Measurements from ENCODE around the gene RGS19.

Gene RGS19

DNA sequence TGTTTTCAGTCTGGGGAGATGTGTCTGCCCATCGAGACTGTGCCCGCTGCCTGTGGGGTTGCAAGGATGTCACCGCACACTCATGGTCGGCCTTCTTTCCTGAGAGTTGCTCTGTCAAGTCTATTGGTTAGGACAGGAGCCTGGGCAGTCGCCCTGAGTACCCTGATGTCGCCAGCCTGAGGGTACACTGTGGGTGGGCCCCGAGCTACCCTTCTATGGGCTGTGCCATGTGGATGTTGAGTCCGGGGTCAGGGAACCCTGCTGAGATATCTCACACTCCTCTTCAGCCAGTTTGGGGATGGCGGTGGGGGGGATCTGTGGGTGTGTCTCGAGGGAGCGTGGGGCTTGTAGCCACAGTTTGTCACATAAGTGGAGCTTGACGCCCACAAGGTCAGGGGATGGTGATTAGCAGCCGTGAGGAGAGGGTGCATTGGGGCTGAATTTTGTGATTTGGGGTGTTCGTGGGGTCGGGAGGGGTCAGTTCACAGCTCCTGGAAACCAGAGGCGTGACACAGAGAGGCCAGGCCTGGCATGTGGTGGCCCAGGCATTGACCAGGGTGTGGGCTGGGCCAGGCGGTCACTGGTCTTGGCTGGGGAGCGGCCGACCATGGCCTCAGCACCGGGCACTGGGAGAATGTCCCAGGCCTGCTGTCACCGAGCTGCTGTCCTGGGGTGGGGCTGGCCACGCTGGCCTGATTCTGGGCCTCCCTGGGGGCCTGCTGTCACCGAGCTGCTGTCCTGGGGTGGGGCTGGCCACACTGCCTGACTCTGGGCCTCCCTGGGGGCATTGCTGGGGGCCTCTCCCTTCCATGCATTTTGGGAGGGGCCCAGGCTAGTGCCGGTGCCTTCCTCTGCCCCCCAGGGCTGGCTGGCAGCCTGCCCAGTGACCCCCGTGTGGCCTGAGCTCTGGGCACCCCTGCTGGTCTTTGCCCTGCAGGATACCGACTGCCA lies 29.7 kb upstream of the RGS19 start:
- H3K4me1 ChIP-seq (ENCODE audit: control insufficient read depth in 2 of 2, insufficient read depth in 2 of 2, low read length in 2 of 2) = no peaks in the 10 kb centered on the region
- H3K27ac ChIP-seq (ENCODE audit: low read depth in 2 of 2, low read length in 2 of 2) = no peak overlapping the region
- no peak overlapping the region for H3K4me3 ChIP-seq (ENCODE audit: low read length in 2 of 2)
- H3K9ac ChIP-seq (ENCODE audit: low read depth in 1 of 2, low read length in 2 of 2) = no peak overlapping the region
- H3K36me3 ChIP-seq (ENCODE audit: control insufficient read depth in 2 of 2, insufficient read depth in 2 of 2, low read length in 2 of 2) = no peaks in the 10 kb centered on the region
- no peaks in the 10 kb centered on the region for H3K9me3 ChIP-seq (ENCODE audit: control insufficient read depth in 2 of 2, low read length in 2 of 2)
- peaks cover under 1 to 2% of the 10 kb centered on the region in 2 donors for H3K27me3 ChIP-seq (ENCODE audit: control insufficient read depth in 2 of 2, insufficient read depth in 2 of 2, low read length in 2 of 2)

DNA sequence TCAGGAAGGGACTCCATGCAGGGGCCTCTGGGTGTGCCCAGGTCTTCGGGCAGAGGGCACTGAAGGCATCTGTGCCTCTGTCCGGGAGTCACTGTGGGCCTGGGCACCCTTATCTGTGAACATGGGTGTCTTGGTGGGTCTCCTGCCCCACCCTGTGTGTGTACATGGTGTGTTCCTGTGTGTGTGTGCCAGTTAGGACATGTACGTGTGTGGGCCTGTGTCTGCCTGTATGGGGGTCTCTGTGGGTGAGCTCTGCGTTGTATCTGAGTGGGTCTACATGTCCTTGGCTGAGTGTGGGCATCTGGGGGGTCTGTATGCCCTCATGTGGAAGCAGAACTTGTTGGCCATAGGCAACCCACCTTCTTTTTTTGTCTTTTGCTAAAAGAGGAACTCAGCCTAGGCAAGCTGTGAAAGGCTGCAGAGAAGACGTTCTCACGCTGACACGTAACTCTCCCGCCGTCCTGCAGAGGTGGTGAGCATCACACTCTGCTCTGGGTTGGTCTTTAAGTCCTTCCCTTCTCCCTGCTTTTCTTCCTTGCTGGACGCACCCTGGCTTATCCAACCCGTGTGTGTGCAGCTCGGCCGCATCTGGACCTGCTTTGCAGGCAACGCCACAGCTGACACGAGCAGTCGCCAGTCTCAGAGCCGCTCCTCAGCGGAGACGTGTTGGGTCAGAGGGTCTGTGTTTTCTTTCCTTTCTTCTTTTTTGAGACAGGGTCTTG lies 28.6 kb upstream of the RGS19 start:
- Histone ChIP-seq H3K9me3 (ENCODE audit: control insufficient read depth in 2 of 2, low read length in 2 of 2) (no peaks in the 10 kb centered on the region), H3K36me3 (ENCODE audit: control insufficient read depth in 2 of 2, insufficient read depth in 2 of 2, low read length in 2 of 2) (no peaks in the 10 kb centered on the region), H3K9ac (ENCODE audit: low read depth in 1 of 2, low read length in 2 of 2) (no peak overlapping the region), H3K27me3 (ENCODE audit: control insufficient read depth in 2 of 2, insufficient read depth in 2 of 2, low read length in 2 of 2) (peaks cover 2 to 5% of the 10 kb centered on the region in 2 donors), H3K4me3 (ENCODE audit: low read length in 2 of 2) (no peak overlapping the region), H3K27ac (ENCODE audit: low read depth in 2 of 2, low read length in 2 of 2) (no peak overlapping the region), H3K4me1 (ENCODE audit: control insufficient read depth in 2 of 2, insufficient read depth in 2 of 2, low read length in 2 of 2) (no peaks in the 10 kb centered on the region)

DNA sequence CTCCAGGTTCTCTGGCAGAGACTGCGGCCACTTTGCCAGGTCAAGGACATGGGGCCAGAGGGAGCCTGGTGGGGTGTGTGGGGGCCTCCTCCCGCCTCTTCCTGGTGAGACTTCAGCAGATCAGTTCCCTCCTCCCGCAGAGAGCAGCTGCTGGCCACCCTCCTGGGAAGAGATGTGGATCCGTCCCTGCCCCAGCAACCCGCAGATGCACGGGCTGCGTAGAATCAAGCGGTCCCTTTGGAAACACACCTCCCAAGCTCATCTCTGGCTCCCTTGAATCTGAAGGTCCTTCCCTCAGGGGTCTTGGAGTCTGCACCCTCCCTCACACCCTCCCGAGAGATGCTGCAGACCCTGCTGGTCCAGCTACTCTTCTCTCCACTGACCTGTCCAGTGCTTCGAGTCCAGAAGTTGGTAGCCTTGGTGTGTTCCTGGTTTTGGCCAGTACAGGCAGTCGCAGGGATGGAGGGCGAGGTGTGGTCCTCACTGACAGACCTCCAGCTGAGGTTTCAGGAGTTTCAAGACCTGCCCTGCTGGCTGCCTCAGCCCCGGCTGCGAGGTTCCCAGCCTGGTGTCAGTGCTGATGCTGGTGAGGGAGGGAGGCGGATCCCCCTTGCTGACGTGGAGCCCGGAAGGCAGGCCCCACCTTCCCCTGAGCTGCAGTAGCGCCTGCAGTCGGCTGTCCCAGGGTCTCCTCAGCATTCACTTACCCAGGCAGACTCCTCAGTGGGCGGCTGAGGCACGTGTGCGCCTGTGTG lies 27.8 kb upstream of the RGS19 start, which contains the start of gene NPBWR2:
TSS of gene NPBWR2 (minus strand) at position 585 of the 755 bp plus-strand sequence. CDS start 734 bp downstream, outside the sequence.
- H3K27ac ChIP-seq (ENCODE audit: low read depth in 2 of 2, low read length in 2 of 2) = no peak within 1 kb of the TSS
- H3K27me3 ChIP-seq (ENCODE audit: control insufficient read depth in 2 of 2, insufficient read depth in 2 of 2, low read length in 2 of 2) = peaks cover 2 to 8% of the 10 kb centered on the region in 2 donors
- no peak within 1 kb of the TSS for H3K4me3 ChIP-seq (ENCODE audit: low read length in 2 of 2)
- no peaks in the 10 kb centered on the region for H3K36me3 ChIP-seq (ENCODE audit: control insufficient read depth in 2 of 2, insufficient read depth in 2 of 2, low read length in 2 of 2)
- no peak within 1 kb of the TSS for H3K9ac ChIP-seq (ENCODE audit: low read depth in 1 of 2, low read length in 2 of 2)
- no peaks in the 10 kb centered on the region for H3K9me3 ChIP-seq (ENCODE audit: control insufficient read depth in 2 of 2, low read length in 2 of 2)
- H3K4me1 ChIP-seq (ENCODE audit: control insufficient read depth in 2 of 2, insufficient read depth in 2 of 2, low read length in 2 of 2) = no peaks in the 10 kb centered on the region

DNA sequence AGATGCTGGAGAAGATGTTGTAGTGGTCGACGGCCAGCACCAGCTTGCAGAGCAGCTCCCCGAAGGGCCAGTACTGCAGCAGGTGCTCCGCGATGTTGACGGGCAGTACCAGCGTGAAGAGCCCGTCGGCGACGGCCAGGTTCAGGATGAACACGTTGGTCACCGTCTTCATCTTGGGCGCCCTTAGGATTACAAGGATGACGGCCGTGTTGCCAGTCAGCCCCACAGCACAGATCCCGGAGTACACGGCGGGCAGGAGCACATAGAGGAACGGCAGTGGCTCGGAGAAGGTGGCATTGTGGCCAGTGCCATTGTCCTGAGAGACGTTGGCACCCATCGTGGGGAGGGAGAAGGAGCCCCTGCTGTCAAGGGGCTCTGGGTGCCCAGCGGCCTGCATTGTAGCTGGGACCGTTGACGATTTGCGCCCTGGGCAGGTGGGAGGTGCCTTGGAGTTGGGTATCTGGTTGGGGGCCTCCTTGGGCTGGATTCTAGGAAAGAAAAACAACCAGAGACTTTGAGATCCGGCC lies 27.2 kb upstream of the RGS19 start:
- no peaks in the 10 kb centered on the region for H3K36me3 ChIP-seq (ENCODE audit: control insufficient read depth in 2 of 2, insufficient read depth in 2 of 2, low read length in 2 of 2)
- no peak overlapping the region for H3K9ac ChIP-seq (ENCODE audit: low read depth in 1 of 2, low read length in 2 of 2)
- H3K9me3 ChIP-seq (ENCODE audit: control insufficient read depth in 2 of 2, low read length in 2 of 2) = no peaks in the 10 kb centered on the region
- no peak overlapping the region for H3K4me3 ChIP-seq (ENCODE audit: low read length in 2 of 2)
- H3K27me3 ChIP-seq (ENCODE audit: control insufficient read depth in 2 of 2, insufficient read depth in 2 of 2, low read length in 2 of 2) = peaks cover 9 to 11% of the 10 kb centered on the region in 2 donors
- H3K27ac ChIP-seq (ENCODE audit: low read depth in 2 of 2, low read length in 2 of 2) = no peak overlapping the region
- H3K4me1 ChIP-seq (ENCODE audit: control insufficient read depth in 2 of 2, insufficient read depth in 2 of 2, low read length in 2 of 2) = no peaks in the 10 kb centered on the region

DNA sequence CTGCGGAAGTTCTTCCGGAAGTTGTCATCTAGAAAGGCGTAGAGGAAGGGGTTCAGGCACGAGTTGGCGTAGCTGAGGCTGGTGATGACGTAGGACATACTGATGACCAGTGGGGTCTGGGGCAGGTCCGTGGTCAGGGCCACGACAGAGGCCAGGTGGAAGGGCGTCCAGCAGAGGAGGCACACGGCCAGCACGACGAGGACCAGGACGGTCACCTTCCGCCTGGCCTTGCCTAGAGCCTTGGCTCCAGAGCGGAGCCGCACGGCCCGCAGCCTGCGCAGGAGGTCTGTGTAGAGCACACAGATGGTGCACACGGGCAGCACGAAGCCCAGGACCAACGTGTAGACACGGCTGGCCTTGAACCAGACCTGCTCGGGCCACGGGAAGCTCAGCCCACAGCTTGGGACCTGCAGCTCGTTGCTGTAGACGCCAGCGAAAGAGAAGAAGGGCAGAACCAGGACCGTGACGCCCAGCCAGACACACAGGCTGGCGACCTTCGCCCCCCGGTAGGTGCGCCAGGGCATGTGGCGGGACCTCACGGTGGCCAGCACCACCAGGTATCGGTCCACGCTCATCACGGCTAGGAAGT lies 26.6 kb upstream of the RGS19 start:
- no peak overlapping the region for H3K27ac ChIP-seq (ENCODE audit: low read depth in 2 of 2, low read length in 2 of 2)
- H3K27me3 ChIP-seq (ENCODE audit: control insufficient read depth in 2 of 2, insufficient read depth in 2 of 2, low read length in 2 of 2) = peaks cover 14 to 16% of the 10 kb centered on the region in 2 donors
- H3K4me1 ChIP-seq (ENCODE audit: control insufficient read depth in 2 of 2, insufficient read depth in 2 of 2, low read length in 2 of 2) = no peaks in the 10 kb centered on the region
- no peak overlapping the region for H3K9ac ChIP-seq (ENCODE audit: low read depth in 1 of 2, low read length in 2 of 2)
- no peak overlapping the region for H3K4me3 ChIP-seq (ENCODE audit: low read length in 2 of 2)
- H3K36me3 ChIP-seq (ENCODE audit: control insufficient read depth in 2 of 2, insufficient read depth in 2 of 2, low read length in 2 of 2) = no peaks in the 10 kb centered on the region
- H3K9me3 ChIP-seq (ENCODE audit: control insufficient read depth in 2 of 2, low read length in 2 of 2) = no peaks in the 10 kb centered on the region

DNA sequence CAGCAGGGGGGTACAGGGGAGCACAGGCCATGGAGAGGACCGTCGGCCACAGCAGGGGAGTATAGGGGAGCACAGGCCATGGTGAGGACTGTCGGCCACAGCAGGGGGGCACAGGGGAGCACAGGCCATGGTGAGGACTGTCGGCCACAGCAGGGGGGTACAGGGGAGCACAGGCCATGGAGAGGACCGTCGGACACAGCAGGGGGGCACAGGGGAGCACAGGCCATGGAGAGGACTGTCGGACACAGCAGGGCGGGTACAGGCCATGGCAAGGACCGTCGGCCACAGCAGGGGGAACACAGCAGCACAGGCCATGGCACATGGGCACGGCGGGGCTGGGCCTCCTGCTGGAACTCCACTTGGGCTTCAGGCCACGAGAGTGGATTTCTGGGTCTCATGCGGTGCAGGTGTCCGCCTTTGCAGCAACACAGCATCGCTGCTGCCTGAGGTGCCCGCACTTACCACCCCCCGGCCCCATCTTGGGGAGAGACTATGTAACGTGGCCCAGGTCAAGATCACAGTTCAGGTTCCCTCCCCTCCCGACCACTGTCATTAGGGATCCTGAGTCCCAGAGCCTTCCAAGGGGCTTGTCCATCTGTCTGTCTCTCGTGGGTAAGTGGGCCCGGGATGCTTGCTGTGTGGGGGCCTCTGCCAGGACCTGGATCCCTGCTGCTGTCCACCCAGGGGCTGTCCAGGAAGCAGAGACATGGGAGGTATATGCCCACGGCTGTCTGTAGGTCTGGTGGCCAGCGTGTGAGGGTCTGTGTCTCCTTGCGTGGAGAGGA lies 25.5 kb upstream of the RGS19 start:
- Histone ChIP-seq H3K27me3 (ENCODE audit: control insufficient read depth in 2 of 2, insufficient read depth in 2 of 2, low read length in 2 of 2) (peaks cover 16 to 23% of the 10 kb centered on the region in 2 donors), H3K4me1 (ENCODE audit: control insufficient read depth in 2 of 2, insufficient read depth in 2 of 2, low read length in 2 of 2) (no peaks in the 10 kb centered on the region), H3K36me3 (ENCODE audit: control insufficient read depth in 2 of 2, insufficient read depth in 2 of 2, low read length in 2 of 2) (no peaks in the 10 kb centered on the region), H3K4me3 (ENCODE audit: low read length in 2 of 2) (no peak overlapping the region), H3K9me3 (ENCODE audit: control insufficient read depth in 2 of 2, low read length in 2 of 2) (no peaks in the 10 kb centered on the region), H3K9ac (ENCODE audit: low read depth in 1 of 2, low read length in 2 of 2) (no peak overlapping the region), H3K27ac (ENCODE audit: low read depth in 2 of 2, low read length in 2 of 2) (no peak overlapping the region)

DNA sequence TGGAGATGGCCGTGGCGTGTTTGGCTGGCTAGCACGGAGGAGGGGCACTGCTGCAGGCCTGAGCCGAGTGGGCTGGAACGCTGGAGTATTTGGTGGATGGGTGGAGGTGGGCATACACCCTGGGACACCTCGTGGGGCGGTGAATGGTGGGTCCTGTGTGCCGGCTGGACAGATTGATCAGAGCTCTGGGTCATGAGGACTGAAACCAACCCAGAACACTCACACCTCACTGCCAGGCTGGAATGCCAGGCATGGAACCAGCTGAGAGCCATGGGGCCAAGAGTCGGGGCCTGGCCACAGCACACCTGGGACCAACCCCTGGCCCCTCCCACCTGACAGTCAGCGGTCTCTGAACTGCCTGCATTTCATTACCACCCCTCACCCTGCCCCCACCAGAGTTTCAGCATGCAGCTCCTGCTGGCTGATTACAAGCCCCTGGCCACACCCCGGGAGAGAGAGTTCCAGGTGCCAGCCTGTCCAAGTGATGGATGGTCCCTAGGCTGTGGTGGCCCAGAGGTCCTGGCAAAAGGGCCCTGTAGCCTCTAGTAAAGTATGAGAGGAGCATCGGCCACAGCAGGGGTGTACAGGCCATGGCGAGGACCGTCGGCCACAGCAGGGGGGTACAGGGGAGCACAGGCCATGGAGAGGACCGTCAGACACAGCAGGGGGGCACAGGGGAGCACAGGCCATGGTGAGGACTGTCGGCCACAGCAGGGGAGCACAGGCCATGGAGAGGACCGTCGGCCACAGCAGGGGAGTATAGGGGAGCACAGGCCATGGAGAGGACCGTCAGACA lies 24.8 kb upstream of the RGS19 start:
- Histone ChIP-seq H3K9ac (ENCODE audit: low read depth in 1 of 2, low read length in 2 of 2) (no peak overlapping the region), H3K9me3 (ENCODE audit: control insufficient read depth in 2 of 2, low read length in 2 of 2) (no peaks in the 10 kb centered on the region), H3K27me3 (ENCODE audit: control insufficient read depth in 2 of 2, insufficient read depth in 2 of 2, low read length in 2 of 2) (peaks cover 16 to 23% of the 10 kb centered on the region in 2 donors), H3K36me3 (ENCODE audit: control insufficient read depth in 2 of 2, insufficient read depth in 2 of 2, low read length in 2 of 2) (no peaks in the 10 kb centered on the region), H3K4me1 (ENCODE audit: control insufficient read depth in 2 of 2, insufficient read depth in 2 of 2, low read length in 2 of 2) (no peaks in the 10 kb centered on the region), H3K27ac (ENCODE audit: low read depth in 2 of 2, low read length in 2 of 2) (no peak overlapping the region), H3K4me3 (ENCODE audit: low read length in 2 of 2) (no peak overlapping the region)

DNA sequence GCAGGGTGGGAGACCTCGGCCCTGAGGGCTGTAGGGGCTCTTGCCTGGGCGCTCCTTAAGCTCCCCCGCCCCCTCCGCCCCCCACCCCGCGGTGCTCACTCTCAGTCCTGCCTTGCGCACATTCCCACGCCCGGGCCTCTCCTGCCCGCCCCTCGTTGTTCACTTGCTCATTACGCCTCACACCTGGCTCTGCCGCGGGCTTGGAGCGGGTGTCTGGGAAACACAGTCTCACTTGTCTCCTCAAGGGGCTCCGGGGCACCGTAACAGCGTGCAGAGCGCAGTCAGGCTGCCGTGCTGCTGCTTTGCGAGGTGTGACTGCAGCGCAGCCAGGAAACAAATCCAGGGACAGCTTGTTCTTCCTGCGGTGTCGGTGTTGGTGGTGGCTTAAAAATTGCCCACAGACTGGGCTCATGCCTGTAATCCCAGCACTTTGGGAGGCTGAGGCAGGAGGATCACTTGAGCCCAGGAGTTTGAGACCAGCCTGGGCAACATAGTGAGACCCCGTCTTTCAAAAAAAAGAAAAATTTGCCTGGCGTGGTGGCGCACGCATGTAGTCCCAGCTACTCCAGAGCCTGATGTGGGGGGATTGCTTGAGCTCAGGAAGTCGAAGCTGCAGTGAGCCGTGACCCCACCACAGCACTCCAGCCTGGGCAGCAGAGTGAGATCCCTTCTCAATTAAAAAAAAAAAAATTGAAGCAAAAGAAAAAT lies 23.5 kb upstream of the RGS19 start:
- H3K27me3 ChIP-seq (ENCODE audit: control insufficient read depth in 2 of 2, insufficient read depth in 2 of 2, low read length in 2 of 2) = peaks cover 16 to 23% of the 10 kb centered on the region in 2 donors
- H3K9me3 ChIP-seq (ENCODE audit: control insufficient read depth in 2 of 2, low read length in 2 of 2) = no peaks in the 10 kb centered on the region
- no peak overlapping the region for H3K9ac ChIP-seq (ENCODE audit: low read depth in 1 of 2, low read length in 2 of 2)
- no peak overlapping the region for H3K4me3 ChIP-seq (ENCODE audit: low read length in 2 of 2)
- no peak overlapping the region for H3K27ac ChIP-seq (ENCODE audit: low read depth in 2 of 2, low read length in 2 of 2)
- H3K4me1 ChIP-seq (ENCODE audit: control insufficient read depth in 2 of 2, insufficient read depth in 2 of 2, low read length in 2 of 2) = no peaks in the 10 kb centered on the region
- peaks cover 0 to under 1% of the 10 kb centered on the region in 2 donors for H3K36me3 ChIP-seq (ENCODE audit: control insufficient read depth in 2 of 2, insufficient read depth in 2 of 2, low read length in 2 of 2)

Data from mucosa of rectum (tissue), 2 donors.